ENCODE data around the gene POLR2E. TPM values are rescaled to one million over a fixed set of nuclear protein-coding genes. Genes with fewer than 3 reads are reported as not detected.

POLR2E gene
- polyA plus RNA-seq, 1 experiment = 292 TPM

DNA sequence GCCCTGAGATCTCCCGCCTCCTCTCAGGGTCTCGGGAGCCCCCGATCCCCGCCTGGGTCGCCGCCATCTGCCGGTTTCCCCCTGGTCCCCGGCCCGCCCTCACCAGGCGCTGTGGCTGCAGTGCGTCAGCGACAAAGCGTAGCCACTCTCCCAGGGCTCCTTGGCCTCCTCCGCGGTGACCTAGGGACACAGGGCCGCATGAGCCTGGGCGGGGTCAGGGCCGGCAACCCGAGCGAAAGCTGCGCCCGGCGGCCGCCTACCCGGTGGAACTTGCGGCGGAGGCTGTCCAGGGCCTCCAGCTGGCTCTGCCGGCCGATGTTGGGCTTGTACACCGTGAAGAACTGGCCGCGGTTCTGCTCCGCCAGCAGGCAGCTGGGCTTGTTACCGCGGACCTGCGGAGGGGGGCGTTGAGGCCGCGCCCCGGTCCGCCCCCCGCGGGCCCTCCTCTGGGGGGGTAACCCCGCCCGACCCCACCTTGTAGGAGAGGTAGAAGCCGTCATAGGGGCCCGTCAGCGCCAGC is 13.9 kb upstream of the POLR2E start:
- DNase-seq (ENCODE audit: low read depth) = no peak
- peaks cover 52% of the 10 kb centered on the region for H3K36me3 ChIP-seq (ENCODE audit: control insufficient read depth, insufficient read depth, low read length)
- TF ChIP-seq, protein P1, sequence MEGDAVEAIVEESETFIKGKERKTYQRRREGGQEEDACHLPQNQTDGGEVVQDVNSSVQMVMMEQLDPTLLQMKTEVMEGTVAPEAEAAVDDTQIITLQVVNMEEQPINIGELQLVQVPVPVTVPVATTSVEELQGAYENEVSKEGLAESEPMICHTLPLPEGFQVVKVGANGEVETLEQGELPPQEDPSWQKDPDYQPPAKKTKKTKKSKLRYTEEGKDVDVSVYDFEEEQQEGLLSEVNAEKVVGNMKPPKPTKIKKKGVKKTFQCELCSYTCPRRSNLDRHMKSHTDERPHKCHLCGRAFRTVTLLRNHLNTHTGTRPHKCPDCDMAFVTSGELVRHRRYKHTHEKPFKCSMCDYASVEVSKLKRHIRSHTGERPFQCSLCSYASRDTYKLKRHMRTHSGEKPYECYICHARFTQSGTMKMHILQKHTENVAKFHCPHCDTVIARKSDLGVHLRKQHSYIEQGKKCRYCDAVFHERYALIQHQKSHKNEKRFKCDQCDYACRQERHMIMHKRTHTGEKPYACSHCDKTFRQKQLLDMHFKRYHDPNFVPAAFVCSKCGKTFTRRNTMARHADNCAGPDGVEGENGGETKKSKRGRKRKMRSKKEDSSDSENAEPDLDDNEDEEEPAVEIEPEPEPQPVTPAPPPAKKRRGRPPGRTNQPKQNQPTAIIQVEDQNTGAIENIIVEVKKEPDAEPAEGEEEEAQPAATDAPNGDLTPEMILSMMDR (IDR thresholded peaks at IDR 0.05; ENCODE audit: insufficient read depth, low read depth, low read length) = no peak
- ChIA-PET POLR2A (no interaction called here), CTCF (no interaction called here)
- H3K27me3 ChIP-seq (ENCODE audit: control insufficient read depth, insufficient read depth, low read length) = no peaks in the 10 kb centered on the region
- no peak overlapping the region for H3K4me3 ChIP-seq (ENCODE audit: low read depth, low read length)

DNA sequence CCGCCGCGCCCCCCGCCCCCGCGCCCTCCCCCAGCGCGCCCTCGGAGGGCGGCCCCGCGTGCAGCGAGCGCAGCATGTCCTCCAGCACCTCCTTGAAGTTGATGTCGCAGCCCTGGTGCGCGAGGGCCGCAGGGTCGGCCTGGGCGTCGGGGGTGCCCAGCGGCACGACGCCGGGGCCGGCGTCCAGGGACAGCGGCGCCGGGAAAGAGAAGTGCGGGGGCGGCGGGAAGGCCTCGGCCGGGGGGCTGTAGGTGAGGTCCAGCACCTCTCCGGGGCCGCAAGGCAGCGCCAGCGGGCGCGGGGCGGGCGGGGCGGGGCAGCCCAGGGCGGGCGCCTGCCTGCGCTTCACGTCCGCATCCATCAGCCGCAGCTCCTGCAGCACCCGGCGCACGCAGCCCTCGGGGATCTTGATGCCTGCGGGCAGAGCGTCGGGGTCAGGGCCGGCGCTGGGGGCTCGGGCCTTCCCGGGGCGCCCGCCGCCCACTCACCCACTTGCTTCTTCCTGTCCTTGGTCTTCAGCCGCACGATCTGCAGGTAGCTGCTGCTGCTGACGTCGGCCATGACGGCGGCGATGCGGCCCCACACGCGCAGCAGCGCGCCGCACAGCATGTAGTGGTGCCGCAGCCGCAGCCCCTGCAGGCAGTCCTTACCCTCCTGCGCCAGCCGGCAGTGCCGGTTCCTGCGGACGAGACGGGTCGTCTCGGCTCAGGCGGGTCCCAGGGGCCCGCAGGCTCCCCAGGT is 13.3 kb upstream of the POLR2E start:
- peaks cover 48% of the 10 kb centered on the region for H3K36me3 ChIP-seq (ENCODE audit: control insufficient read depth, insufficient read depth, low read length)
- POLR2A ChIA-PET = no interaction called here
- TF ChIP-seq, protein P1 (IDR thresholded peaks at IDR 0.05; ENCODE audit: insufficient read depth, low read depth, low read length) = no peak
- H3K4me3 ChIP-seq (ENCODE audit: low read depth, low read length) = no peak overlapping the region
- CTCF ChIA-PET = no interaction called here
- no peak for DNase-seq (ENCODE audit: low read depth)
- no peaks in the 10 kb centered on the region for H3K27me3 ChIP-seq (ENCODE audit: control insufficient read depth, insufficient read depth, low read length)

DNA sequence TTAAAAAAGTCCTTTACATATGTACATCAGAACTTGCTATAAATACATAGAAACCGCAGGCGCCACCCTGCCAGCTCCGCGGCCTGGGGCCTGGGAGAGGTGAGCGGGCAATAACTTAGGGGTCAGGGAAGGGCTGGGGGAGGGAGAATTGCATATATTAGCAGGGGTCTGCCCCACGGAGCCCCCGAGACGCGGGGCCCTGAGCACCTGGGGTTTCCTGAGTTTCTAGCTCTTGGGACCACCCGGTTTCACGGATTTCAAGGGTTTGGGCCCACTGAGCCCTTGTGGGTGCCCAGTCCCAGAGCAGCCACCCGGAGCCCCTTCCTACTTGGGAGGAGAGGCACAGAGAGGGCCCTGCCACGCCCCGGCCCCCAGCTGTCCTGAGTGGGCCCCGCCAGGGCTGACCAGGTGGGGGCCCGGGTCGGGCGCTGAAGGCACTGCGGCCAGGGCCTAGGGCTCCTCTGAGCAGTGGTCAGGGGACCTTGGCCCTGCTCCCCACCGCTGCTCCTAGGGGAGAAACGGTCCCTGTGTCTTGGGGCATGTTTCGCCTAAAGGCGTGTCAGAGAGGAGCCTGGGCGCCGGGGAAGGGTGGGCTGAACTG is 12.6 kb upstream of the POLR2E start:
- Histone ChIP-seq H3K36me3 (ENCODE audit: control insufficient read depth, insufficient read depth, low read length) (peaks cover 45% of the 10 kb centered on the region), H3K27me3 (ENCODE audit: control insufficient read depth, insufficient read depth, low read length) (no peaks in the 10 kb centered on the region), H3K4me3 (ENCODE audit: low read depth, low read length) (no peak overlapping the region)
- DNase-seq (ENCODE audit: low read depth) = no peak
- ChIA-PET CTCF (interaction anchor here (1.6 kb wide), 1 partner anchor 64 kb away, joined by 3 read pairs; no protein-coding TSS in a partner anchor), POLR2A (no interaction called here)
- TF ChIP-seq, protein P1 (IDR thresholded peaks at IDR 0.05; ENCODE audit: insufficient read depth, low read depth, low read length) = no peak

DNA sequence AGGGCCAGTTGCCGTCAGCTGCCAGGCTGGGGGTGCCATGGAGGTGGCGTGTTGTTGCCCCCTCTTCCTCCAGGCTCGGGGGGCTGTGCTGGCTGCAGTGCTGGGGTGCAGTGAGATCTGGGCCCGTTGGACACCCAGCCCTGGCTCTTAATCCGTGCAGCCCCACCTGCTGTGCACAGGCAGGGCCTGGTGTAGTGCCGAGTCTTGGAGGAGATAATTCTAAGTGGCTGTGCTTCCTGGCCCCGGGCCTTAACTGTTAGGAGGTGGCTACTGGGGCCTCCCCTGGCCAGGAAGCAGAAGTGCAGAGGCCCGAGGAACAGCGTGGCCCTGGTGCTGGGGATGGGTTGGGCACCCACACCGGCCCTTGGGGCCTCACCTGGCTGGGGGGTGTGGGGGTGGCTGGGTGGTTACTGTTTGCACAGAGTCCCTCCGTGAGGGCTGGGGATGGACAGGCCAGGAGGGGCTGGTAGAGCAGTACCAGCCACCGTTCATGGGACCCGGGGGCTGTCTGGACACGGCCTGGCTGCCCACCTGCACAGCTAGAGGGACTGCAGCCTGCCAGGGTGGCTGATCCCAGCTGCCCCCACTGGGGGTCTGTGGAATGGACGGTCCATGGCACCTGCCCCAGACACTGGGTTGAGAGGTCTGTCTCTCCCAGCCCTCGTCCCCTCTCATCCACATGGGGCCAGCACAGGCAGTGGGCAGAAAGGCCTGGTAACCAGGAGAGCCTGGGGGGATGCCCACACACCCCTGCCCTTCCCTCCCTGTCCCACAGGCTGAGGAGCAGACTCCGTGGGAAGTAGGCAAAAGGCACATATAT is 11.9 kb upstream of the POLR2E start:
- POLR2A ChIA-PET = no interaction called here
- TF ChIP-seq, protein P1 (IDR thresholded peaks at IDR 0.05; ENCODE audit: insufficient read depth, low read depth, low read length) = peak; percentile 33; the same call in 1 of the 2 replicates
- no peak overlapping the region for H3K4me3 ChIP-seq (ENCODE audit: low read depth, low read length)
- no peaks in the 10 kb centered on the region for H3K27me3 ChIP-seq (ENCODE audit: control insufficient read depth, insufficient read depth, low read length)
- CTCF ChIA-PET = interaction anchor here (0.9 to 1.6 kb wide), 2 partner anchors 23 to 64 kb away, joined by 3 read pairs; no protein-coding TSS in a partner anchor
- no peak for DNase-seq (ENCODE audit: low read depth)
- H3K36me3 ChIP-seq (ENCODE audit: control insufficient read depth, insufficient read depth, low read length) = peaks cover 39% of the 10 kb centered on the region
